BJ (cell line): Measurements from ENCODE around the gene PCK2. TPM values are rescaled to one million over a fixed set of nuclear protein-coding genes. Genes with fewer than 3 reads are reported as not detected.

Source experiments
- CTCF ChIA-PET: fragments of 350-600 bp; formaldehyde crosslinking; extraction: SDS; loops from one replicate; lab custom pipeline; 2021; ENCODE audit warnings: antibody characterized with exemption, inconsistent platforms; lab: Yijun Ruan, JAX
- POLR2A ChIA-PET: fragments of 300-600 bp; sonication (Branson Sonifier 250); formaldehyde crosslinking; extraction: SDS; loops from one replicate; lab custom pipeline; 2021; ENCODE audit warnings: antibody characterized with exemption; lab: Charles Lee
- DNase-seq: peaks from one replicate; pipeline ENCODE4 v3.0.0-alpha.2; 2011; ENCODE audit warnings: low read depth
- H3K27me3 ChIP-seq: 2 replicates; pipeline ENCODE4 v1.6.0; 2011; ENCODE audit warnings: low read length; ENCODE audit not compliant: control insufficient read depth, insufficient read depth
- H3K36me3 ChIP-seq: 2 replicates; pipeline ENCODE4 v1.5.1; 2011; ENCODE audit warnings: low read length; ENCODE audit not compliant: control insufficient read depth, insufficient read depth
- H3K4me3 ChIP-seq: 2 replicates; pipeline ENCODE4 v1.5.1; 2011; ENCODE audit warnings: low read depth, mild to moderate bottlenecking, control low read depth, low read length
- CTCF ChIP-seq: IDR thresholded peaks from 2 replicates; pipeline ENCODE4 v1.5.1; 2011; ENCODE audit warnings: low read depth, mild to moderate bottlenecking, control low read depth, inconsistent platforms, low read length, moderate library complexity; ENCODE audit not compliant: insufficient read depth
- polyA plus RNA-seq: library from polyadenylated mRNA; depleted of rRNA; stranded (reverse); fragments of >200 nt; gene quantifications from 2 replicates; pipeline ENCODE4 v1.2.3, GENCODE V29; 2011

The PCK2 gene
- polyA plus RNA-seq, 1 experiment: 227 TPM

GRCh38 chr14:24060984-24061913, 32.9 kb upstream of the PCK2 start:
- CTCF ChIA-PET: interaction anchor here (0.6 to 10.8 kb wide), 6 partner anchors 20 to 162 kb away, joined by 3 to 200 read pairs (median 10); partner anchors contain the start of gene PCK2
- no peak for TF ChIP-seq CTCF

DNA sequence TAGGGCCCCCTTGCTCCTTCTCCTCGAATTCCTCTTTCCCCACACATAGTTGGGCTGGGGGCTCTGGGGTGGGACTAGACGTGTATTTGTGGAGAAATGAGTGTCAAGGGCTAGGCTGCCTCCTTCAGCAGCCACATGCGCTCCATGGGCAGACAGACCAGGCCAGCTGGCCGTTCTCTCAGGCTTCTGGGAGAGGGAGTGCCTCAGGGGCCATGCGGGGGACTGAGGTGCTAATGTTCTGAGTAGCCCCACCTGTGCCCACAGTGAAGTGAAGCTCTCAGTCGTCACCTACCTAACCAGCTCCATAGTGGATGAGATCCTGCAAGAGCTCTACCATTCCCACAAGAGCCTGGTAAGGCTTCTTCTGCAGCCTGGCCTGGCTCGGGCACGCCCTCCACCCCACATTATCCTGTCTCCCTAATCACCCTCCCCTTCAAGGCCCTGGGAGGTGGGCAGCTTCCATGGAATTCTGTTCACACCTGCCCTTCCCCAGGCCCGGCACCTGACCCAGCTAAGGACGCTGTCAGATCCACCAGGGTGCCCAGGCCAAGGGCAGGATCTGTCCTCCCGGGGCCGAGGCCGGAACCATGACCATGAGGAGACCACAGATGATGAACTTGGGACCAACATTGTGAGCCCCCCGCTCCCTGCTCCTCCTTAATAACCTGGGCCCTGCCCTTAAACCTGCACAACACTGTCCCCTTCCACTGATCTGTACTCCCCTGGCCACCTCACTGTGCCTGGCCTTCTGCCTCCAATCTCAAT, 31.7 kb upstream of the PCK2 start:
- Histone ChIP-seq H3K4me3 (no peak overlapping the region), H3K36me3 (no peaks in the 10 kb centered on the region), H3K27me3 (peaks cover 5% of the 10 kb centered on the region)
- POLR2A ChIA-PET: no interaction called here
- CTCF ChIA-PET: interaction anchor here (1.2 to 10.8 kb wide), 4 partner anchors 19 to 74 kb away, joined by 3 to 200 read pairs (median 16); partner anchors contain the start of genes PCK2 and PSME1
- no peak for TF ChIP-seq CTCF
- no peak for DNase-seq

More at GRCh38 chr14:24060984-24061913, 32.9 kb upstream of the PCK2 start:
- Histone ChIP-seq H3K27me3 (peaks cover 6% of the 10 kb centered on the region), H3K36me3 (no peaks in the 10 kb centered on the region), H3K4me3 (no peak overlapping the region)
- DNase-seq: no peak
- POLR2A ChIA-PET: no interaction called here

DNA sequence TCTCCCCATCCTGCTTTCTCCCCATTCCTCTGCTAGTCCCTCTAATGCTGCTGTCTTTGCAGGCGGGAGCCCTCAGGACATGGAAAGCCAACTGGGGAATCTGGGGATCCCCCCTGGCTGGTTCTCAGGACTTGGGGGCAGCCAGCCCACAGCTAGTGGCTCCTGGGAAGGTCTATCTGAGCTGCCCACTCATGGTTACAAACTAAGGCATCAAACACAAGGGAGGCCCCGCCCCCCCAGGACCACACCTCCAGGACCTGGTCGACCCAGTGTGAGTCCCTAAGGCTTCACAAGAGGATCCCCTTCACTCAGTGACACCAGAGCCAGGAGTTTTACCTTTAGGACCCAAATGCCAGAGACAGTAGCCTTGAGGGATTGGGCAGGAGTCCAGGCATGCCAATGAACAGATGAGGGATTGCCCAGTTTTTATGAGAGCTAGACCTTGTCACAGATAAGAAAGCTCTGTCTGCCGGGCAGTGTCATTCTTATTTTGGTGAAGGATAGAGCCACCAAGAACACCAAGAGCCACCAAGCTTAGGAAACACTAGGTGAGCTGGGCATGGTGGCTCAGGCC, 30.8 kb upstream of the PCK2 start:
- Histone ChIP-seq H3K36me3 (no peaks in the 10 kb centered on the region), H3K4me3 (no peak overlapping the region), H3K27me3 (peaks cover 7% of the 10 kb centered on the region)
- DNase-seq: no peak
- CTCF ChIA-PET: interaction anchor here (10.8 kb wide), 1 partner anchor 28 kb away, joined by 200 read pairs; the partner anchor contains the start of gene PCK2
- TF ChIP-seq CTCF: no peak
- POLR2A ChIA-PET: no interaction called here

- DNase-seq: no peak
- Histone ChIP-seq H3K4me3 (no peak overlapping the region), H3K36me3 (no peaks in the 10 kb centered on the region), H3K27me3 (peaks cover 10% of the 10 kb centered on the region)
- TF ChIP-seq CTCF: no peak
- CTCF ChIA-PET: interaction anchor here (0.9 to 10.8 kb wide), 2 partner anchors 26 to 27 kb away, joined by 5 to 200 read pairs; partner anchors contain the start of gene PCK2
- POLR2A ChIA-PET: no interaction called here
These were observed 29.9 kb upstream of the PCK2 start for GRCh38 chr14:24064091-24064795.
